ENCODE measurements around the gene RAD51B.
"Not testable (repeated sequence)": the region's sequence is repeated elsewhere in the genome, so short reads cannot be mapped to it uniquely, and the experiment has no call there.

RAD51B gene

DNA sequence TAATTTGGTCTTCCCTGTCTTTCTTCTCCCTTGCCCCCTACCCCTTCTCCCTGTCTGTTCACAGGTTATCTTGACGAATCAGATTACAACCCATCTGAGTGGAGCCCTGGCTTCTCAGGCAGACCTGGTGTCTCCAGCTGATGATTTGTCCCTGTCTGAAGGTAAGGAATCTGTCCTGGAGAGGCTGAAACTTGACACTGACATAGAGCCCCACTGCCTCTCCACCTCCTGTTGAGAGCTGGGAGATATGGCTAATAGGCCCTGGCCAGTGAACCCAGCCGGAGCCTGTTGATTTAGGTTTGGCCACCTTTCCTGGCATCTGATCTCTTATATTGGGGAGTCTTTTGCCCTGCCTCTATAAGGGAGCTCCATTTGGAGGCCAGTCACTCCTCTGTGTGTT, 472.2 kb downstream of the RAD51B start:
- no peak for DNase-seq (ENCODE audit: low spot score)
- no peak for FAIRE-seq

DNA sequence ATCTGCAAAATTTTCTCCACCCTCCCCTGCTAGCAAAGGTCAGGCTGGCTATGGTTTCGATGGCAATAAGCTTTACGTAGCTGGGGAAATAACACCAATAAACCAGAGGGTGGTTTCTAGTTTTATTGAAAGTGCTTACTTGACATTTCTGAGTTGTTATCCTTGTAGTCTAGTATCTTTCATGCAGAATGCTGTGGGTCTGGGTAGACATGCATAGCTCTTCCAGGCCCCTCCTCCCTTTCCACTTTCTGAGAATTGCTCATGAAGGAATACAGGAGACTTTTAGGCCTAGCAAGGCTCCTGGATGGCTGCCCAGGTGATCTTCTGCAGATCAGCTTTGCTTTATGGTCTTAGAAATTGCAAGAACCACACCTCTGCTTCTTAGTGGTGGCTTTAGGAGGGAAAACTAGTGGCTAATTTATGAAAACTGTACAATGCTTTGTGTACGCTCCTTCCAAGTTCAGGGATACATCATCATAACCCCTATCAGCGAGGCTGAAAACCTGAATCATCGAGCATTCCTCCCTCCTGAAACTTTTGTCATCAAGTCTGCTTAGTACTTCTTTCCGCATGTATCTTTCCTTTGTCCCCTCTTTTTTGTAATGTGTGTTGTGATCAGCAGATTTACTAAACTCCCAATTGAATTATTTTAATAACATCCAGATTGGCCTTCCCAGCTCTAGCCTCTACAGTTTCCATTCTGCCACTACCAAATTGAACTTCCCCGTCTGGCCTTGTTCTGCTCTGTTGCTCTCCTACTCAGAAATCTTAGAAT, 473.0 kb downstream of the RAD51B start:
- DNase-seq (ENCODE audit: low spot score) (no peak), FAIRE-seq (no peak)

DNA sequence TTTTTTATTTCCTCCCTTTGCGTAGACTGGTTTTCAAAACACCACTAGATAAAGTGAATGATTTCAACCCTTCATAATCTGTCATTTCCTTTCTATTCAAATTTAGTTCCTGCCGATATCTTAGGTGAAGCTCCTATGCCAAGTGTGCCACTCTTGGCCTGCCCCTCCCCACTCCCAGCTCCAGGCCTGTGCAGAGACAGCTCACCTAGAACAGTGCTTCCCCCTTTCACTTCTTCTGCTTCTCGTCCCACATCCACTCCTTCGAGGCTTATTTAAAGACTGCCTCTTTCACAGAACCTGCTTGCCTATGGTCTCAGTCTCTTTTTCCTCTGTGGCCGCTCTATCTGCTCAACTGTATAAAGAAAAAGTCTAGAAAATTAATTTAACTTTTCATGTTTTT, 473.8 kb downstream of the RAD51B start:
- no peak for DNase-seq (ENCODE audit: low spot score)
- FAIRE-seq, result no peak

DNA sequence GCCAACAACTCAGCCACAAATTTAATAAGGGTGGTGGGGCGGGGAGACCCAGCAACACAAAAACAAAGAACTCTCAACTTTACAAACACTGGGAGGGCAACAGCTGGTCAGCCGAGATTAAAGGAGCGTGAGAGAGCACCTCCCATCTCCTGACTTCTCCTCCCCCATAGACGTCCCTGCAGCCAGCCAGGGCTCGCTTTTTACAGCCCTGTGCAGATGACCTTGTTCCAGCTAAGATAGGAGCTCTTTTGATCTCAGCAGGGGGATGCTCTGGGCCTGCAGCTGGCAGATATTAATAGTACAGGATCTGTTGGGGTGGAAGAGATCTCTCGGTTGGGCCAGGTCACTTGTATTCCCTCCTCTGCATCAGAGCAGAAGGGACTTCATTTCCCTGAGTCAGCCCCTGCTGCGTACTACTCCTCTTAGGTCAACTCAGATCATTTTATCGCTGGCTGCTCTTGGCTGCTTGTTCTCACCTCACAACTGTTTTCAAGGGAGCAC, 475.8 kb downstream of the RAD51B start:
- FAIRE-seq (no peak), DNase-seq (ENCODE audit: low spot score) (no peak)

DNA sequence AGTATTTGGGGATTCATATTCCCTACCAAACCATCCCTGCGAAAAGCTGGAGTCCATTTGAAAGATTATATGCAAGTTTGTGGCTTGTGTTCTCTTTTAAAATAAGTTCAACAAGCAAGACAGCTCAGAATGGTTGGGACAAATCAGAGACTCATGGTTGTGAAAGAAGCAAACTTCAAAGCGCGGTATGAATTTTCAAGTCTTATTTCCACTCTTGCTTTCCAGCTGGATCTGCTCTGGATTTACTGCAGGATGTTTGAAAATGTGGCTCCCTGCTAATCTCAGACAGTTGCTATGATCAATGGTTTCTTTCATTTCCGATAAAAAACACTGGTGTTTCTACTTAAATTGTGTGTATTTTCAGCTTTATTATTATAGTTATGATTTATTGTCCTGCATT, 477.5 kb downstream of the RAD51B start:
- DNase-seq (ENCODE audit: low spot score), result no peak
- FAIRE-seq, result no peak

DNA sequence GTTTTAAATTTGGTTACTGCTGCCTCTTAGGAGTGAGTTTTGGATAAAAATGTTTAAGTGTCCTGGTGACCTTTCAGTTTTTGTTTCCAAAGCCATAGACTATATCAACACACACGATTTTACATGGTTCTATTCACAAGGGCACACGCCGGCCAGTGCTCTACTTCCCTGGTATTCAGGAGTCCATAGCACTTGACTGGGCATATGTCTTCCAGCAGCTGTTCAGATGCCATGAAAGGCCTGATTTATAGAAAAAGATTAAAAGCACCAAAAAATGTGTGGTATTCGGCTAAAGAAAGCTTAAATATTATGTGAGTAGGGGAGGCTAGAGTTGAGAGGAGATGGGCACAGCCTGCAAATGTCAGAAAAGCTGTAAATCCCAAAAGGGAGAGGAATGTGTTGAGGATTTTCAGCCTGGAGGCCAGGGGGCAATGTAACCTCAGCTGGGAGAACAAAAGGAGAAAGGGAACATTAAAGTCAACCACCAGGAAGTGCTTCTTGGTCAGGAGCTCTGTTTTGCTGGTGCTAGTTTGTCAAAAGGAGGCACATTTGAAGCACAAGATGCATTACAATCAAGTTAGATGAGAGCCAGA, 478.4 kb downstream of the RAD51B start:
- no peak for FAIRE-seq
- DNase-seq (ENCODE audit: low spot score), result no peak

DNA sequence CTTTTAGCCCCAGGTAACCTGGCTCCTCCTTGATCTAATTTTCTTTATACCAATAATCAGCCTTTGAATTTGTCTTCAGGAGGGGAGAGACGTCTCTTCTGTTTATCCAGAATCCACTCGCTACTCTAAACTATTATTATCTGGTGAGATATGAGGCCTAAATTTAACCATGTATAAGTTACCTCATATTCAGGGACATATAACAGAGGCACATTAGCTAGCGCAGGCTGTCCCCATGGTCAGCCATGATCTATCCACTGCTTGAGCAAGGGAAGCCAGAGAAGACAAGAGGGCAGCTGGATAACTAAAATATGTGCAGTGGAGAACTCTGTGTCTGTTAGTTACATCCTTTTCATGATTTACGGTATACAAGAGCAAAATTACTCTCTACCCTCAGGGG, 481.0 kb downstream of the RAD51B start:
- no peak for FAIRE-seq

DNA sequence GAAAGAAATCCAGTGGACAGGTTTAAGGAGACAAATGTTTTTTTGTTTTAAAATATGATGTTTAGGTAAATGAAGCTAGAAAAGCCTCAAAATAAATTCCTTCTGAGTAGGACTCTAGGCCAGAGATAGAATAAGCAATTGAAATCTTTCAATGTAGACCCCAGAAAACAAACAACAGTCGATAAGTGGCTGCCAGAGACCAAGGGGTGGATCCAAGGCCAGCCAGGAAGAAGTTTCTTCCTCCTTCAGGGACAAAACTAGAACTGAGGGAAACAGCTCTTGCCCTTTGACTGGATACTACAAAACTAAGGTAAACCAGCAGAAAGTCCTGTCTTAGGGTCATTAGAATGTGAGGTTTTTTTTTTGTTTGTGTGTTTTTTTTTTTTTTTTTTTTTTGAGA, 481.6 kb downstream of the RAD51B start:
- FAIRE-seq, result no peak

More for the DNA sequence above, 481.0 kb downstream of the RAD51B start:
- DNase-seq (ENCODE audit: low spot score), result no peak

DNA sequence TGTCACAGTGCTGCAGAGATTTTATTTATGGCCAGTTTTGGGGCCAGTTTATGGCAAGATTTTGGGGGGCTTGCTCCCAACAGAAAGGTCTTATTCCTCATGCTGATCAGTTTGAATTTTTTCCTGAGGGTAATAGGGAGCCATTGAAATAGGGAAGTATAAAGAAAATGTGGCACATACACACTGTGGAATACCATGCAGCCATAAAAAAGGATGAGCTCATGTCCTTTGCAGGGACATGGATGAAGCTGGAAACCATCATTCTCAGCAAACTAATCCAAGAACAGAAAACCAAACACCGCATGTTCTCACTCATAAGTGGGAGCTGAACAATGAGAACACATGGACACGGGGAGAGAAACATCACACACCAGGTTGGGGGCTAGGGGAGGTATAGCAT, 483.4 kb downstream of the RAD51B start:
- FAIRE-seq; DNase-seq (ENCODE audit: low spot score): not testable (repeated sequence)

More for the DNA sequence above, 481.6 kb downstream of the RAD51B start:
- no peak for DNase-seq (ENCODE audit: low spot score)

DNA sequence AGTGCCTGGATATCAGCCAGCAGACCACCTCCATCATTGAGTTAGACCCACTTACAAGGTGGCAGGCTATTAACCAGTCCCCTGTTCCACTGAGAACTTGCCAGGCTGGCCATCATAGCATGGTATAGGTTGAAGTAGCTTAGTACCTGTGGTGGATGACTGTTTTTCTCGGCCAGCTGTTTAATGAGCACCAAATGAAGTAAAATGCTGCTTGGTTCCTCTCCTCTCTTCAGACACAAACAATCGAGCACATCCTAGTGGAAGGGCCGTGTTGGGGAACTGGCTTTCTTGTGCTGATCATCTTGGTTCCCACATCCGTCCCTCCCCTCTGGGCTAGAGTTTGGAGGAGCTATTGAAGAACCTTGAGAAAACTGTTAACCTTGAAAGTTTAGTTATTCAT, 486.2 kb downstream of the RAD51B start:
- DNase-seq (ENCODE audit: low spot score), result no peak
- FAIRE-seq, result no peak

DNA sequence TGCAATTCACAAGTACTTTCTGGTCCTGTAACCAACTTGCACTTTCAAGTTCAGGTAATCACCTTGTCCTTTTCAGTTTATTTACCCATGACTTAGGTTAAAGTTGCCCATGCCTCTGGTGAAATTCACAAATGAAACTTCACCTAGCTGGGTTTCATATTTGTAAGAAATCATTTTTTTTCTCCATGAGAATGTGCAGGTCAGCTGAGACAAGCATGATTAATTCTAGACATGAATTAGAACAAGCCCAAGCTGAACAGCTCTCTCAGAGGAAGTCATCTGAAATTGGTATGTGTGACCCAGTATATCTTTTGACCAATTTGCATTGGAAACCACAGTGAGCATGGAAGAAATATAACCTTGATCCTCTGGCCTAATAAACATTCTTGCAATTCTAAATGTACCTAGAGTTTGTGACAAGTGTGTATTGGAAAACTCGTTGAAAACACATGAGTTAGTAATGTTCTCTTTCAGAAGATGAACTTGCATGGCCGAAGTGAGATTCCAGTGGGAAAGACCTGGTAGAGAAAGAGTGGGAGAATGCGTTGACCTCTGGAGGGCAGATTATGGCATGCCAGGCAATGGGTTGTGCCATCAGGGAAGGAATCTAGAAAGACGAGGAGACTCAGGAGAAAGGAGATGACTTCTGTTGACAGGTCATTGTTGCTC, 486.8 kb downstream of the RAD51B start:
- FAIRE-seq, result no peak
- no peak for DNase-seq (ENCODE audit: low spot score)

DNA sequence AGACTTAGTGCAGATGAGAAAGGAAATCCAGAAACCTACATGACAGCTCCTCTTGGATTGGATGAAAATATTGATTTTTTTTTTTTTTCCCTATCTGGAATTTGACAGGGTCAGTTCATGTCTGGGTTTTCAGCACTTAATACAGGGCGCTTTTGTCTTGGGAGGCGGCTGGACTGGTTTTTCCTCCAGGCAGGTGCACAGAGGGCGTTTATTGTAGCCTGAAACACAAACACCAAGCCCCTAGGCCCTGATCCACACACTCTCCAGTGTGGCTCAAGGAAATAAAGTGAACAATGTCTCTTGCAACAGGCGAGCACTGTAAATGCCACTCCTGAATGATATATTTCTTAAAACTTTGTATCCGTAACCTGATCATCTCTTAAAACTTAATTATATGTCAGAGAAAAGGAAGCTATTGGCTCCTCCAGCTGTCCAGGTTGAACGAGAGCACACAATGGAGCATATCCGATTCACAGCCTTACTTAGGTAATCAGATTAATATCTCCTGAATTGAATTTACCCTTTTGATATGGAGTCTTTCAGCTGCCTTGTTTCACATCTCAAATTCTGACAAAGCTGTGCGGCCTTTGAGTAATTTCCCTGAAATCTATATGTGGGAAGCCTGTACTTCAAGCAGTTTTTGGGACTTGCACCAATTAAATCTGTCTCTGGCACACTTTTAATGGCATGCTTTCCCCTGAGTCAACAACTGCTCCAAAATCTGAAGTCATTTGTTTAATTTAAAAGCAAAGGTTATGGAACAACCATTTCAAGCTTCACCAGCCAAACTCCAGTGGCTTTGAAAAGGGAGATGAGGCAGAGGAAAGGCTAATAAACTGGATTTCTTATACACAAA, 487.6 kb downstream of the RAD51B start:
- FAIRE-seq, result no peak
- DNase-seq (ENCODE audit: low spot score), result no peak

DNA sequence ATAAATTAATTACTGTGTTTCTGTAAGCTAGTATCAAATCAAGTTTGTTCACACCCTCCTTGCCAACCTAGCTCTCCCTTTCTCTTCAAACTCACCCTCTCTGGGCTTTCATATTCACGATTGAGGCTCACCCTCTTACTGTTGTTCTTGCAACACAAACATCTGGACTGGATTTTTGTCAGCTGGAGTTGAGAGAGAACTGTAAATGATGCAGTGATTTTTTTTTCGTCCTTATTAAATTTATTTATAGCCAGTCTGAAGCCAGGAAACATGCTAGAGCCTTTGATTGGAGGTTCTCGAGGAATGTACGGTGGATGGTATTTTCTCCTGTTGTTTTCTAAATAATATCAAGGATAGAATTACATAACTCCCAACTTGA, 488.2 kb downstream of the RAD51B start:
- FAIRE-seq, result no peak
- DNase-seq (ENCODE audit: low spot score), result no peak

DNA sequence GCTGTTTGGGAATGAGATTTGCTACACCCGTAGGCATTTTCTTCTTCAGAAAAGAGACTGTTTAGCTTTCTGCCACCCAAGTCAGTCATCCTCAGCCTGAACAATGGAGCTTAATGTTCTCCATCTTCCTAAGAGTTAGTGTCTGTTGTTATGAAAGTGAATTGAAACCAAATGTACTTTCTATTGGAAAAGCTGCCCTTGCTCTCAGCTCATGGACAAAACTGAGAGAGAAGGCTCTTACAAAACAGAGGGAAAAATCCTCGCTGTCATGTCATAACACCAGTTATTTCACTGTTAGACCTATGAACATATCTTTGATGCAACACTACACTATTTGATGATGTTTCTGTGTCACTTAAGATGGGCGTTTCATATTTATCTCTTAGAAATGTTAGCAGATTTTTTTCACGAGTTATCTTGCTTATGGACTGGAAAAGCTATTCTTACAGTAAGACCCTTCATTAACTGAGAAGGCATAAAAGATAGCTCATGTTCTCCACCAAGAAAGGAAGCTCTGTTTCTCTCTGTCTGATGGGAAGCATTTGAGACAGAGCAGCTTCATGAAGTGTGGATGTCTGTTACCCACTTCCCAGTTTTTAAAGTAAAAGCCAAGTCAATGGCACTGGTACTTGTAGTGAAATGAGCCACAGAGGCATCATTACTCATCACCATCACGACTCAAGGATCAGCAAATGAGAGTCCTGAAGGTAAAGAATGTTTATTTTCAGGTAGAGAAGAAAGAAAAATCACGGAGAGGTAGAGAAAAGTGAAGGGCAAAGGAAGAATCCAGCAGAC, 489.3 kb downstream of the RAD51B start:
- DNase-seq (ENCODE audit: low spot score) (no peak), FAIRE-seq (no peak)

DNA sequence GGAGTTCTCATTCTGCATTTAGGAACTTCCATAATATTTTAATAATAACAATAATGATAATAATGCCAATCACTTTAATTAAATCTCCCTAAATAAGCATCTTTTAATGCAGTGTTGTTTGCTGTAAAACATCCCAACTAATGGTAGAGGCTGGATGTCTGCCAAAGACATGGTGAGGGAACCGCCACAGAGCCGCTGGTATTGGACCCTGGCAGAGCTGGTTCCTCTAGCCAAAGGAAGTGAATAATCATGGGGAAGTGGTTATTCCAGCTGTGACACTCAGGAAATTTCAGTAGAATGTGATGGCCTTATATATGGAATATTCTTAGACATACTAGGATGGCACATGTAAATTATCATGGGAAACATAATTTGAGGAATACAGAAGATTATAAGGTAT, 490.0 kb downstream of the RAD51B start:
- DNase-seq (ENCODE audit: low spot score), result peak; percentile 10
- FAIRE-seq, result no peak

DNA sequence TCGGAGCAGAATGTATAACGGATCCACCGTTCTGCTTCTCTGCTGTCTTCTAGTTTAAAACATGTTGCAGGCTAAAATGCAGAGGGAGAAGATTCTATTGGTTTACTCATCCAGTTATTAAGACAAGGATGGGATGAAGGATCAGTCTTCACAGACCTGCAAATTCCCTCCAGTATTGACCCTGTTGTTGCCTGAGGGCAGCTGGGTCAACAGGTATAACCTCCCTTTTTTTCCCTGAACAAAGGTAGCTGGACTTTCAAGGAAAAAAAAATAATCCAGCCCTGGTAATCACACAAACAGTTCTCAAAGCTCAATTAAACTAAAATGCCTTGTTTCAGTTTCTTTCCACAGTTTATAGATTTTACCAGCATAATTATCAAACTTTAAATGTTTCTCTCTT, 492.7 kb downstream of the RAD51B start:
- FAIRE-seq (no peak), DNase-seq (ENCODE audit: low spot score) (no peak)

DNA sequence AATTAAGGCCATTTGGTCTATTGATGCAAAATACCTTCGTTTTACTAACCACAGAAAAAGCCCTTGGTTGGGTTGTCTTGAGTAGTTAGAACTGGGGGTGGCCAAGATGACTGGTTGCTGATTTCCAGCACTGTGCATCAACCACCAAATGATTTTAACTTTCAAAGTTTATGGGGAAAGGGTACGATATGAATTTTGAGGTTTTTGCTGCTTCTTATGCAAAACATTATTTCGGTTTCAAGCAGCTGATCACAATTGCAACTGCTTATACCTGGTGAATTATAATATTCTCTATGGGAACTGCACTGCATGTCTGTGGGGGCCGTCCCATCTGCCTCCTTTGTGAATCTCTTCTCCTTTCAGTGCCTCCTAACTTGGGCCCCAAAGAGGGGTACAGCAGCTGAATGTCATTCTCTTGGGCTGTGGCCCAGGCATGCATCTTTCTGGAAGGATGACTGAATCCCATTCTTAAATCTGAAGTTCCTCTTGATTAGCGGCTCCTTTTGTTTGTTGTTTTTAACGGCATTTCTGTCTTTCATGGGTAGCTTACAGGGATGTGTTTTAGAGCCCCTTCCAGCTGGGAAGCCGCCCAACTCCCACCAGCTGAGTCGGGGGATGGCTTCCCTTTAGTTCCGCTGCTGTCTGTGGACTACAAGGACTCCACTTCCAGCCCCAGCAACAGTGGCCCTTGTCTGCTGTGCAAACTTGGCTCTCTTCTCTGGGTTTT, 493.5 kb downstream of the RAD51B start:
- no peak for FAIRE-seq
- no peak for DNase-seq (ENCODE audit: low spot score)

DNA sequence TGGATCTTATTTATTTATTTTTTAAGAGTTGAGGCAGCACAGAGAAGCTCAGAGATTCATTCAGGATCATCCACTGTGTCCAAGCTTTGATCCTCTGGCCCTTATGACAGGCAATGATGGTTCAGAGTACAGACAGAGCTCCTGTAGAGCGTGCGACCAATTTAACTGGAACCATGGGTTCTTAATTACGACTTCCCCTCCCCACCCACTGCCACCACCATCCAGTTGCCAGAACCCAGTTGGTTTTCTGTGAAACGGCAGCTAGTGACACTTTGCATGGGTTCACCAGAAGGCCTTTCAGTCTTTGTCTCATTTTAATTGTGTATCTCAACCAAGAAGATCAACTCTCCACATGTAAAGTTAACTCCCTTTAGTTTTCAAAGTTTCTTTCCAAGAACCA, 495.1 kb downstream of the RAD51B start:
- no peak for DNase-seq (ENCODE audit: low spot score)
- no peak for FAIRE-seq

DNA sequence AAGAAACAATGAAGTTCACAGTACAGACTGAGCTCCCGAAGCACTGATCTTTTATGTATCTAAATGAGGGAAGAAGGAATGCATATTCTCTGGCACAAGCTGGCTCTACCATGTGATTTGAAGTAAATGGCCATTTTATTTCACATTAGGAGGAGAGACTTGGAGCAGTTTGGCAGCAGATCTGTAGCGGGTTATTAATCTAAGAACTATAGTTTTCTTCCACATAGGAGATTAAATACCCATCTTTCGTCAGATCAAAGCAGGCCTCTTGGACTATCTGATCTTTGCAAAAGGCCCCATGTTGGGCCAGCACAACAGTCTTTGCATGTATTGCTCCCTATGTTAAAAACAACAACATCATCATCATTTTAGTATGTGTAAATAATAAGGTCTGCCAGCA, 495.5 kb downstream of the RAD51B start:
- FAIRE-seq (no peak), DNase-seq (ENCODE audit: low spot score) (no peak)

All from RCC 7860 (cell line).